Bronchial epithelial cell (primary cell): ENCODE measurements around the gene PTH2. TPM values are rescaled to one million over a fixed set of nuclear protein-coding genes. Genes with fewer than 3 reads are reported as not detected.
"Not testable (repeated sequence)": the region's sequence is repeated elsewhere in the genome, so short reads cannot be mapped to it uniquely, and the experiment has no call there.

Experiments used
- DNase-seq: peaks from one replicate; pipeline ENCODE4 v3.0.0-alpha.2; 2010; ENCODE audit warnings: low read depth
- FAIRE-seq: peaks from 2 replicates; lab custom pipeline; 2011; peaks lifted over from hg19 to GRCh38; lab: Jason Lieb, UNC
- H3K27me3 ChIP-seq: 2 replicates; pipeline ENCODE4 v1.5.1; 2011; ENCODE audit warnings: low read length; ENCODE audit not compliant: control insufficient read depth, insufficient read depth
- H3K36me3 ChIP-seq: 2 replicates; pipeline ENCODE4 v1.5.1; 2011; ENCODE audit warnings: low read length; ENCODE audit not compliant: control insufficient read depth, insufficient read depth
- H3K4me3 ChIP-seq: 2 replicates; pipeline ENCODE4 v1.5.1; 2011; ENCODE audit warnings: mild to moderate bottlenecking, low read depth, low read length, control low read depth
- total RNA-seq: library from RNA; depleted of rRNA; stranded (reverse); fragments of >200 nt; gene quantifications from 2 replicates; pipeline ENCODE4 v1.2.1, GENCODE V29; 2014
- TF ChIP-seq, protein P1 (sequence below): IDR thresholded peaks from 2 replicates; pipeline ENCODE4 v1.5.1; 2011; ENCODE audit warnings: mild to moderate bottlenecking, moderate library complexity, low read length, control low read depth, inconsistent platforms; ENCODE audit not compliant: insufficient read depth, severe bottlenecking

Gene PTH2
- total RNA-seq, 1 donor from 2014 or later: not detected

DNA sequence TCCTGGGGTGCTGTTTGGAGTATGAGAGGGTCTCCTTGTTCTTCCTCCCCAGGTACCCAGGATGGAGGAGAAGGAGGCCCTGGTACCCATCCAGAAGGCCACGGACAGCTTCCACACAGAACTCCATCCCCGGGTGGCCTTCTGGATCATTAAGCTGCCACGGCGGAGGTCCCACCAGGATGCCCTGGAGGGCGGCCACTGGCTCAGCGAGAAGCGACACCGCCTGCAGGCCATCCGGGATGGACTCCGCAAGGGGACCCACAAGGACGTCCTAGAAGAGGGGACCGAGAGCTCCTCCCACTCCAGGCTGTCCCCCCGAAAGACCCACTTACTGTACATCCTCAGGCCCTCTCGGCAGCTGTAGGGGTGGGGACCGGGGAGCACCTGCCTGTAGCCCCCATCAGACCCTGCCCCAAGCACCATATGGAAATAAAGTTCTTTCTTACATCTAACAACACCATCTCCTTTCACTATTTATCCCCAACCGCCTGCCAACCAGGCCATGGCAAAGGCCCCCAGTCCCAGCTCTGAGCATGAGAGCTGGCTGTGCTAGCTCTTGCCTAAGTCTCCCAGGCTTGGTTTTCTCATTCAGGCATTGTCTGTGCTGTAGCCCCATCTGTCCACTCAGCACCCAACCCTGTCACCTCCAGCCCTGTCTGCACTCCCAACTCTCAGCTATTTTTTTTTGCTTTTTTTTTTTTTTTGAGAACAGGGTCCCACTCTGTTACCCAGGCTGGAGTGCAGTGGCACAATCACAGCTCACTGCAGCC is 48.4 kb downstream of the PTH2 start:
- H3K27me3 ChIP-seq: no peaks in the 10 kb centered on the region
- no peaks in the 10 kb centered on the region for H3K36me3 ChIP-seq
- H3K4me3 ChIP-seq: no peak overlapping the region
- FAIRE-seq: no peak
- DNase-seq: no peak
- TF ChIP-seq, protein P1, sequence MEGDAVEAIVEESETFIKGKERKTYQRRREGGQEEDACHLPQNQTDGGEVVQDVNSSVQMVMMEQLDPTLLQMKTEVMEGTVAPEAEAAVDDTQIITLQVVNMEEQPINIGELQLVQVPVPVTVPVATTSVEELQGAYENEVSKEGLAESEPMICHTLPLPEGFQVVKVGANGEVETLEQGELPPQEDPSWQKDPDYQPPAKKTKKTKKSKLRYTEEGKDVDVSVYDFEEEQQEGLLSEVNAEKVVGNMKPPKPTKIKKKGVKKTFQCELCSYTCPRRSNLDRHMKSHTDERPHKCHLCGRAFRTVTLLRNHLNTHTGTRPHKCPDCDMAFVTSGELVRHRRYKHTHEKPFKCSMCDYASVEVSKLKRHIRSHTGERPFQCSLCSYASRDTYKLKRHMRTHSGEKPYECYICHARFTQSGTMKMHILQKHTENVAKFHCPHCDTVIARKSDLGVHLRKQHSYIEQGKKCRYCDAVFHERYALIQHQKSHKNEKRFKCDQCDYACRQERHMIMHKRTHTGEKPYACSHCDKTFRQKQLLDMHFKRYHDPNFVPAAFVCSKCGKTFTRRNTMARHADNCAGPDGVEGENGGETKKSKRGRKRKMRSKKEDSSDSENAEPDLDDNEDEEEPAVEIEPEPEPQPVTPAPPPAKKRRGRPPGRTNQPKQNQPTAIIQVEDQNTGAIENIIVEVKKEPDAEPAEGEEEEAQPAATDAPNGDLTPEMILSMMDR: no peak

DNA sequence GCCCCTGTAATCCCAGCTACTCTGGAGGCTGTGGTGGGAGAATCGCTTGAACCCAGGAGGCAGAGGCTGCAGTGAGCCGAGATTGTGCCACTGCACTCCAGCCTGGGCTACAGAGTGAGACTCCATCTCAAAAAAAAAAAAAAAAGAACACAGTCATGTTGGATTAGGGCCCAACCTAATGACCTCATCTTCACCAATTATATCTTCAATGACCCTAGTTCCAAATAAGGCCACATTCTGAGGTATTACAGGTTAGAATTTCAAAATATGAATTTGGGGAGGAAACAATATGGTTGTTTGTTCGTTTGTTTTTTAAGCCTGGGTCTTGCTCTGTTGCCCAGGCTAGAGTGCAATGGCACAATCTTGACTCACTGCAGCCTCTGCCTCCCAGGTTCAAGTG is 50.1 kb downstream of the PTH2 start:
- H3K4me3 ChIP-seq, DNase-seq, H3K36me3 ChIP-seq, FAIRE-seq, H3K27me3 ChIP-seq: not testable (repeated sequence)

Other genes with a start within 250 kb of the PTH2 start
- under 0.01 TPM in 1 of 2 replicates, not detected in the other for gene SLC6A16, start 98.2 kb downstream of the PTH2 start, total RNA-seq
- gene CD37, start 88.0 kb downstream of the PTH2 start, total RNA-seq: not detected in 2 replicates
- 6.9 and 8.4 TPM in 2 replicates for gene TEAD2, start 61.0 kb downstream of the PTH2 start, total RNA-seq
- not detected in 2 replicates for gene DKKL1, start 59.6 kb downstream of the PTH2 start, total RNA-seq
- gene KASH5, start 35.2 kb downstream of the PTH2 start, total RNA-seq: not detected in 2 replicates
- gene GFY, start 1.9 kb upstream of the PTH2 start, total RNA-seq: not detected in 2 replicates
- gene SLC17A7, start 18.1 kb upstream of the PTH2 start, total RNA-seq: not detected in 2 replicates
- gene PIH1D1, start 28.4 kb upstream of the PTH2 start, total RNA-seq: 72.8 and 115 TPM in 2 replicates
- gene ALDH16A1, start 29.8 kb upstream of the PTH2 start, total RNA-seq: 17.5 and 29.2 TPM in 2 replicates
- not detected in 2 replicates for gene FLT3LG, start 50.8 kb upstream of the PTH2 start, total RNA-seq
- 3,501 and 4,161 TPM in 2 replicates for gene RPL13A, start 64.2 kb upstream of the PTH2 start, total RNA-seq
- gene RPS11, start 73.0 kb upstream of the PTH2 start, total RNA-seq: 4,057 and 8,908 TPM in 2 replicates
- gene FCGRT, start 89.2 kb upstream of the PTH2 start, total RNA-seq: 13.2 and 15.7 TPM in 2 replicates
- 0.77 and 3.9 TPM in 2 replicates for gene RCN3, start 104.6 kb upstream of the PTH2 start, total RNA-seq
- gene NOSIP, start 157.1 kb upstream of the PTH2 start, total RNA-seq: 71.1 and 78.0 TPM in 2 replicates
- gene PRRG2, start 157.9 kb upstream of the PTH2 start, total RNA-seq: 4.5 and 6.3 TPM in 2 replicates
- 0.79 and 1.9 TPM in 2 replicates for gene PRR12, start 167.7 kb upstream of the PTH2 start, total RNA-seq
- 24.2 and 44.4 TPM in 2 replicates for gene RRAS, start 216.7 kb upstream of the PTH2 start, total RNA-seq
- 5.5 and 9.6 TPM in 2 replicates for gene SCAF1, start 218.8 kb upstream of the PTH2 start, total RNA-seq
- 97.9 and 128 TPM in 2 replicates for gene IRF3, start 242.4 kb upstream of the PTH2 start, total RNA-seq
- 2.4 and 2.9 TPM in 2 replicates for gene BCL2L12, start 242.5 kb upstream of the PTH2 start, total RNA-seq